HL-60 (cell line): Measurements from ENCODE around the gene GFOD2.

Source experiments
- DNase-seq, 2 experiments: peaks; one replicate each; pipeline ENCODE4 v3.0.0-alpha.2; 2010 to 2020; ENCODE audit warnings: low read depth in 1 of 2, low spot score in 1 of 2
- H3K27ac ChIP-seq: fragments of 250-450 bp; sonication (Bioruptor Pico); replicated peaks from 2 replicates; pipeline ENCODE4 v1.5.1; 2020; ENCODE audit warnings: mild to moderate bottlenecking, moderate library complexity
- H3K27me3 ChIP-seq: fragments of 250-450 bp; sonication (Bioruptor Pico); 2 replicates; pipeline ENCODE4 v1.5.1; 2021; ENCODE audit warnings: mild to moderate bottlenecking, moderate library complexity; ENCODE audit not compliant: insufficient read depth, poor library complexity, severe bottlenecking
- H3K4me3 ChIP-seq: replicated peaks from 2 replicates; pipeline ENCODE4 v1.5.1; 2011; ENCODE audit warnings: mild to moderate bottlenecking, control low read depth, low read length; ENCODE audit not compliant: insufficient read depth
- GABPA ChIP-seq: IDR thresholded peaks from 2 replicates; pipeline ENCODE4 v1.6.1; 2012; ENCODE audit warnings: low read depth
- POLR2AphosphoS5 ChIP-seq: IDR thresholded peaks from 2 replicates; pipeline ENCODE4 v1.6.1; 2012; ENCODE audit warnings: low read depth
- SPI1 ChIP-seq: IDR thresholded peaks from 2 replicates; pipeline ENCODE4 v1.6.1; 2012; ENCODE audit warnings: low read depth, mild to moderate bottlenecking, borderline replicate concordance
- TF ChIP-seq, protein P1 (sequence below): IDR thresholded peaks from 2 replicates; pipeline ENCODE4 v1.6.1; 2012; ENCODE audit warnings: low read depth; ENCODE audit not compliant: insufficient replicate concordance
- TF ChIP-seq, protein P2 (sequence below): IDR thresholded peaks from one replicate; pipeline ENCODE4 v1.5.1; 2011; ENCODE audit warnings: low read length, control low read depth, inconsistent platforms; ENCODE audit not compliant: insufficient read depth

Gene GFOD2

DNA sequence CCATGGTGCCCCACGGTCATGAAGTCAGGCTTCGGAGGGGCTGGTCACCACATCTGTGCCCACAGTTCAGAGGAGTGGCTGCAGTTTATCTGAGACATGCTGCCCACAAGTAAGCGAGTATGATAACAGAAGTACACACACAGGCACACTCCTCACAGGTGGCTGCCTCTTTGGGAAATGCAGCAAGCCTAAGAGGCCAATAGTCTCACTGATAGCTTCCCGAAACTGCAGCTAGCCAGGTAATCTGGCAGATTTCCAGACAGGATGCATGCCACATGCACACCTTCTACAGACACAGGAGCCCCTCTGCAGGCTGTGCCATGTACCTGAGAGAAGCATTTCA, 12.6 kb upstream of the GFOD2 start:
- TF ChIP-seq SPI1, result no peak
- TF ChIP-seq, protein P1, sequence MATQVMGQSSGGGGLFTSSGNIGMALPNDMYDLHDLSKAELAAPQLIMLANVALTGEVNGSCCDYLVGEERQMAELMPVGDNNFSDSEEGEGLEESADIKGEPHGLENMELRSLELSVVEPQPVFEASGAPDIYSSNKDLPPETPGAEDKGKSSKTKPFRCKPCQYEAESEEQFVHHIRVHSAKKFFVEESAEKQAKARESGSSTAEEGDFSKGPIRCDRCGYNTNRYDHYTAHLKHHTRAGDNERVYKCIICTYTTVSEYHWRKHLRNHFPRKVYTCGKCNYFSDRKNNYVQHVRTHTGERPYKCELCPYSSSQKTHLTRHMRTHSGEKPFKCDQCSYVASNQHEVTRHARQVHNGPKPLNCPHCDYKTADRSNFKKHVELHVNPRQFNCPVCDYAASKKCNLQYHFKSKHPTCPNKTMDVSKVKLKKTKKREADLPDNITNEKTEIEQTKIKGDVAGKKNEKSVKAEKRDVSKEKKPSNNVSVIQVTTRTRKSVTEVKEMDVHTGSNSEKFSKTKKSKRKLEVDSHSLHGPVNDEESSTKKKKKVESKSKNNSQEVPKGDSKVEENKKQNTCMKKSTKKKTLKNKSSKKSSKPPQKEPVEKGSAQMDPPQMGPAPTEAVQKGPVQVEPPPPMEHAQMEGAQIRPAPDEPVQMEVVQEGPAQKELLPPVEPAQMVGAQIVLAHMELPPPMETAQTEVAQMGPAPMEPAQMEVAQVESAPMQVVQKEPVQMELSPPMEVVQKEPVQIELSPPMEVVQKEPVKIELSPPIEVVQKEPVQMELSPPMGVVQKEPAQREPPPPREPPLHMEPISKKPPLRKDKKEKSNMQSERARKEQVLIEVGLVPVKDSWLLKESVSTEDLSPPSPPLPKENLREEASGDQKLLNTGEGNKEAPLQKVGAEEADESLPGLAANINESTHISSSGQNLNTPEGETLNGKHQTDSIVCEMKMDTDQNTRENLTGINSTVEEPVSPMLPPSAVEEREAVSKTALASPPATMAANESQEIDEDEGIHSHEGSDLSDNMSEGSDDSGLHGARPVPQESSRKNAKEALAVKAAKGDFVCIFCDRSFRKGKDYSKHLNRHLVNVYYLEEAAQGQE, result no peak
- TF ChIP-seq, protein P2, sequence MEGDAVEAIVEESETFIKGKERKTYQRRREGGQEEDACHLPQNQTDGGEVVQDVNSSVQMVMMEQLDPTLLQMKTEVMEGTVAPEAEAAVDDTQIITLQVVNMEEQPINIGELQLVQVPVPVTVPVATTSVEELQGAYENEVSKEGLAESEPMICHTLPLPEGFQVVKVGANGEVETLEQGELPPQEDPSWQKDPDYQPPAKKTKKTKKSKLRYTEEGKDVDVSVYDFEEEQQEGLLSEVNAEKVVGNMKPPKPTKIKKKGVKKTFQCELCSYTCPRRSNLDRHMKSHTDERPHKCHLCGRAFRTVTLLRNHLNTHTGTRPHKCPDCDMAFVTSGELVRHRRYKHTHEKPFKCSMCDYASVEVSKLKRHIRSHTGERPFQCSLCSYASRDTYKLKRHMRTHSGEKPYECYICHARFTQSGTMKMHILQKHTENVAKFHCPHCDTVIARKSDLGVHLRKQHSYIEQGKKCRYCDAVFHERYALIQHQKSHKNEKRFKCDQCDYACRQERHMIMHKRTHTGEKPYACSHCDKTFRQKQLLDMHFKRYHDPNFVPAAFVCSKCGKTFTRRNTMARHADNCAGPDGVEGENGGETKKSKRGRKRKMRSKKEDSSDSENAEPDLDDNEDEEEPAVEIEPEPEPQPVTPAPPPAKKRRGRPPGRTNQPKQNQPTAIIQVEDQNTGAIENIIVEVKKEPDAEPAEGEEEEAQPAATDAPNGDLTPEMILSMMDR, result no peak
- no peak for DNase-seq
- Histone ChIP-seq H3K4me3 (no peak overlapping the region), H3K27me3 (no peaks in the 10 kb centered on the region), H3K27ac (no peak overlapping the region)

DNA sequence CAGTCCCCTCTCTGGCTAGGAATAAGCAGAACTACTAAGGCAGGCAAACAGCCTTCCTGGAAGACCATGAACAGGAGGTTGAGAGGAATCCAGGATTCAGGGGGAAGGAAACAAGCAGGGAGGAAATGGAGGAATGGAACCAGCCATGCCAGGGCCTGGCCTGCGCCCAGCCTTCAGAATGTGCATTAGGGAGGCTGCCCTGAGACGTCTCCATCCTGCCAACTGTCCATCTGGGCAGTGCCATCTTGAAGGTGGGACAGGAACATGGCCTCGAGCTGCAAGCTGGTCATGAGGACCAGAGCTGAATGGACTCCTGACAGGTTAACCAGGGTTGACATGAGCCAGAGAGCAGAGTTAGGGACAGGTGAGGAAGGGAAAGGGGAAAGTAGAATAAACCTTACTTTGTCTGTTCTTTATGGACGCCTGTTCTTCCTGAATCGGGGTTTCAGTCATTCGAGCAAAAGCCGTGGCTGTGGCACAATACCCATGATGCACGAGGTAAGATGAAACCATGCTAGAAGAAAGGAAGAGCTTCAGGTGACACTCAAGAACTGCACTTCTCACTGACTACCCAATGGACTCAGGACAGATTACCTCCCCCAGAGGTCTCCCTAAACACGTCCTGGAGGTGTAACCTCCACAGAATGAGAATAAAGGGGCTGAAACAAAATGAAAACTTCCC, 12.1 kb upstream of the GFOD2 start:
- TF ChIP-seq, protein P2, result no peak
- TF ChIP-seq POLR2AphosphoS5 (no peak), SPI1 (no peak), GABPA (no peak)
- TF ChIP-seq, protein P1, result no peak
- H3K27ac ChIP-seq, result no peak overlapping the region
- no peak overlapping the region for H3K4me3 ChIP-seq
- no peaks in the 10 kb centered on the region for H3K27me3 ChIP-seq
- no peak for DNase-seq

DNA sequence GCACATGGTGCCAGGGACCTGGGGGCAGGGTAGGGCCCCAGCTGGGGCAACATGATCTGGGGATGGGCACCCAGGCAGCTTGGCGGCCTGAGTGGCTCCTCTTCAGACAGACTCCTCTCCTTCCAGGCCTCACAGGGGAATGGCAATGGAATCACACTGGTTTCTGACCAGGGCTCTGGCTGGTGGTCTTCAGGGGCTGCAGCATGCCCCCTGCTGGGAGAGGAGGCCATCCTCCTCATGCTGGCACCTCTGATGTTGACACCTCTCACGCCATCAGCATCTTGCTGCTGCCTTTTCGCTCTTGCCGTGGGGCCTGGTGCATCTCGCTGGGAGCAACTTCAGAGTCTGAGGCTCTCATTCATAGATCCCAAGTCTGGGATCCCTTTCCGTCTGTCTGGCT, 11.2 kb upstream of the GFOD2 start:
- TF ChIP-seq, protein P2, result no peak
- TF ChIP-seq GABPA (no peak), SPI1 (no peak), POLR2AphosphoS5 (no peak)
- TF ChIP-seq, protein P1, result no peak
- H3K4me3 ChIP-seq, result no peak overlapping the region
- no peak for DNase-seq
- no peak overlapping the region for H3K27ac ChIP-seq
- no peaks in the 10 kb centered on the region for H3K27me3 ChIP-seq
